Fibroblast of skin of back (primary cell): ENCODE measurements around the gene GLB1L3.
"Not testable (repeated sequence)": the region's sequence is repeated elsewhere in the genome, so short reads cannot be mapped to it uniquely, and the experiment has no call there.

Source experiments
- DNase-seq: peaks from one replicate; pipeline ENCODE4 v3.0.0-alpha.2; 2013

The GLB1L3 gene

DNA sequence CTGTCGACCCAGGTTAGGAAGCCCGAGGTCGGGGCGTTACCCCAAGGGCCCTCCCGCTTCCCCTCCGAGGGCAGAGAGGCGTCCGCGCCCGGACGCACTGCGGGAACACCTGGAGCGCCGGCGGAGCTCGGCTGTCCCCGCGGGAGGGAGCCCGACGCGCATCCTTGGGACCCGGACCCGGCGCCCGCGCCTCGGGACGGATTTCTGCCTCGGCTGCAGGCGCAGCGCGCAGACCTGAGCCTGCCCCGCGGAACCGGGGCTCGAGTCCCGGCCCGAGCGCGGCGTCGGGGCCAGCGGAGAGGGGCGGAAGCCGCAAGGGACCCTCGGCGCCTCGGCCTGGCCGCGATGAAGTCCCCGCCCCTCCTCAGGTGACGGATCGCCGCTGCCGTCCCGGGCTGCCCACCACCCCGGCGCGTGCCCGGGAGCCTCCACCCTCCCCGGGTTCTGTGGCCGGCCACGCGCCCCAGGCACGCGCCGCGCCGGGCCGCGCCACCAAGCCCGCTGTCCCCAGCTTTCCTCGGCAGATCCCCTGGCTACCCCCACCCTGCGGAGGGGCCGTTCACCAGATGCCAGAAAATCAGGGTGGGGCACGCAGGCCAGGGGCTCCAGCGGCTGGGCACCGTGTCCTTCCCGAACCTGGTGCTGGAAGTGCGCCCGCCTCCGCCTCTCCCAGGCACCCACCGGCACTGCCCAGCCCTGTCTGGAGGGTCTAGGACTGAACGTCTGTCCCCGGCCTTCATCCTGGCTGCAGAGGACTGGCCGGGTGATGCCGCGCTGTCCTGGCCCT lies 410 bp downstream of the GLB1L3 start:
- DNase-seq, result no peak

DNA sequence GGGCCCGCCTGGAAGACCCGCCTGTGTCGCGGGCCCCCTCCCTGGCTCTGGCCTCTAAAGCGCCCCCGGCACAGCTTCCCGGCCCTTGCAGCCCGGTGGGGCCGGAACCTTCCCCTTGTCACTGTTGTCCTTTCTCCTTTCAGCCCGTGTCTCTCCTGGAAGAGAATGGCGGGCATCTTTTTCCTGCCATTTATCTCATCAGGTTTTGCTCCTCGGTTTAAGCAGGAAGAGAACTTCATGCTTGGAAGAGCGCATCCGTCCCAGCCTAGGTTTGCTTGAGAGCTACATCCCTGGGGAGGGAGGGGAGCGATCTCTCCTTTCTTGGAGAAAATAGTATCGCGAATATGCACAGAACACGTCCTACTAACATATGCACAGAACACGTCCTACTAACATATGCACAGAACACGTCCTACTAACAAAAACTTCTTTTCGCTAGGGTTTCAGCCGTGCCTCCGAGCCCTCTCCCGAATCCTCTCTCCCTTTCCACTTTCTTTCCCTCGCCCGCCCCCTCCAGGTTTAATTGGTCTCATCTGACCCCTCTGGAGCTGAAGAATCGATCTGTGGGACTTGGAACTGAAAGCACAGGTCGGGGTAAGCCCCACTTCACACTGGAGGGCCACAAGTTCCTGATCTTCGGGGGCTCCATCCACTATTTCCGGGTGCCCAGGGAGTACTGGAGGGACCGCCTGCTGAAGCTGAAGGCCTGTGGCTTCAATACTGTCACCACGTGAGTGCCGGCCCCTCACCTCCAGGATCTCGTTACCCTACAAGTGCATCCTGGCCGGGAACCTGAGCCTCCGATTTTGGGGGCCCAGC lies 1.2 kb downstream of the GLB1L3 start:
- no peak for DNase-seq

GRCh38 chr11:134278356-134278755 lies 2.2 kb downstream of the GLB1L3 start:
- no peak for DNase-seq

- DNase-seq, result not testable (repeated sequence)
Observed at GRCh38 chr11:134281635-134282034, 5.5 kb downstream of the GLB1L3 start.

DNA sequence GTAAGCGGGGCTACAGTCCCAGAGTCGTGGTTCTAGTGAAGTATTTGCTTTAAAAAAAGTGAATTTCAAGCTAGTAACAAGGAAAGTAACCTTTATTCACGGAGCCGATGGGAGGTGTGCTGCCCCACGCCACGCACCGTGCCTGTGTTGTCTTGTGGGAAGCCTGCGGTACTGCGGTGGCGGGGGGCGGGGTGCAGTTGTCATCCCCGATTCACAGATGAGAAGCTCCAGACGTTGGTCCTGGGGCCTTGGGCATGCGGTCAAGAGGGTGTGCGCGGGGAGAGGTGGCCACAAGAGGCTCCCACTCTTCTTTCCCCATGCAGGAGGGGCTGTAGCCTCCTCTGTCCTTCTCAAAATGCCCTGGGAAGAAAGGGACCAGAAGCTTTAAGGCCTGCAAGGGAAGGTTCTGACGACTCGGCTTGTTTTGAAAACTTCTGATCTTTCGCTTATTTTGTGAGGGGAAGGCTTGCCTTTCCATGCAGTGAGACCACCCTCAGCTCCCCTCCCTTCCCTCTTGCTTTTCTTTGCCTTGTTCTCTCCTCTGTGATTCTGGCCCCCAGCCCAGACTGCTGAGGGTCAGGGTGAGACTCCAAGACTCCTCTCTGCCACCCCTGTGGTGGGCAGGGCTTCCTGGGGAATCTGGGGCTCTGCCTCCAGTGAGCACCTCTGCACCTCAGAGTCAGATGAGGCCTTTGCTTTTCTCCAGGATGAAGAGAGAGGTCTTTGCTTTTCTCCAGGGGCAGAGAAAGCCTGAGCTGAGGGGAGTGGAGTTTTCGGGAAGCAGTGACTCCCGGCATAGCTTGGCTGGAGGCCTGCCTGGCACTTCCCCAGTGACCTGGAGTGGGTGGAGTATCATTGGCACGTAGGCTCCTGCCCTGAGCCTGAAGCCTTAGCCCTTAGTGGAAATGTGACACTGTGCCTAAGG lies 6.2 kb downstream of the GLB1L3 start:
- no peak for DNase-seq

DNA sequence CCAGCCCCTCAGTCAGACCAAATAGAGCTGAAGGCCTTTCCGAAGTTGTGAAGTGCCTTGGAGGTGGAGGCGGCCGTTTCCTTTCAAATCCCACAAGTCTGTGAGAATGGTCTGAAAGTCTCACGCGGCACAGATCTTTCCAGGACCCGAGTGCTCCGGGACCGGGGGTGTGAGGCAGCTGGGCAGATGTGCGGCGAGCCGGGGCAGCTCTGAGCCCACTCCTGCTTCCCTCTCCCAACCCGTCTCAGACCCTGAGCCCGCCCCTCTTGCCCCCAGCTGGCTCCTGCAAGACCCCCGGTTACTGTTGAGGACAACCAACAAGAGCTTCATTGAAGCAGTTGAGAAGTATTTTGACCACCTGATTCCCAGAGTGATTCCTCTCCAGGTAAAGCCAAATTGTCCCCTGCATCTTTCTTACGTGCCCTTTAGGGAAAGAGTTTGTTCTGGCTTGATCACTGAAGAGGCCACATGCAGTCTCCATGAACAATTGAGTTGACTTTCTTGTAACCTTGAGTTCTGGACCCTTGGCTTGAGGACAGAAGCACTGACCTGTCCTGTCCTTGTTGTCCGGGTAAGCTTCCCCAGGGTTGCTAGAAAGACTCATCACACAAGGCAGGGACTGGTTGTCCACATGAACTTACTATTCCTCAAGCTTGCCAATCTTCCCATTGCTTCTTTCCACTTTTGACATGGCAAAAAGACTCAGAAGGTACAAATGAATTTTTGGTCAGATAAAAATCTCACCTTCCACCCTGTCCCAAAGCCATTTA lies 7.5 kb downstream of the GLB1L3 start:
- DNase-seq, result no peak

- not testable (repeated sequence) for DNase-seq
Observed at GRCh38 chr11:134284349-134284748, 8.2 kb downstream of the GLB1L3 start.

DNA sequence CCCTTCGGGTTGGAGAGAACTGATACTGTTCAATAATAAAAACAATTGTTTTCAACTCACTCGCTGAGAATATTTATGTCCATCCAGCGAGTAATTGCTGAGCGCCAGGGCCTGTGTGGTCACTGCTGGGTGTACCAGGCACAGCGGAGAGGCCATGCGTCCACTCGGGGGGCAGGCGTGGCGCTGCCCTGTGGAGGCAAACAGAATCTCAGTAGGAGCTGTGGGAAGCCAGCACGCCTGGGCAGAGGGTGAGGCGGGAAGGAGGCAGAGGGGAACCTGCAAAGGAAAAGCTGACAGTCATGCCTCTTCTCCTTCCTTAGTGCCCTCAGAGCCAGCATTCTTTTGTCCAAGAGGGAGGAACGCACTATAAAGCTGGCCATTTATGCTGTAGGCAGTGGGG lies 11.4 kb downstream of the GLB1L3 start:
- no peak for DNase-seq

- no peak for DNase-seq
Observed at GRCh38 chr11:134288486-134288885, 12.3 kb downstream of the GLB1L3 start.

DNA sequence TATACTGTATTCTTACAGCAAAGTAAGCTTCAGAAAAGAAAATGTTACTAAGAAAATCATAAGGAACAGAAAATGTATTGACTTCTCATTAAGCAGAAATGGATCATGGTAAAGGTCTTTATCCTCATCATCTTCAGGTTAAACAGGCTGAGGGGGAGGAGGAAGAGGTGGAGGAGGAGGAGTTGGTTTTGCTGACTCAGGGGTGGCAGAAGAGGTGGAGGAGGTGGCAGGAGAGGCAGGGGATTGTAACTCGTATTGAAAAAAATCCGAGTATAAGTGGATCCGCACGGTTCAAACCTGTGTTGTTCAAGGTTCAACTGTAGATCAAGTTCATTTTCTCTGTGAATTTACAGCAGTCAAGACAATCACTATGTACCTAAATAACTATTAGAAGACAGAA lies 13.0 kb downstream of the GLB1L3 start:
- DNase-seq, result no peak

GRCh38 chr11:134289789-134290188 lies 13.6 kb downstream of the GLB1L3 start:
- DNase-seq, result no peak

DNA sequence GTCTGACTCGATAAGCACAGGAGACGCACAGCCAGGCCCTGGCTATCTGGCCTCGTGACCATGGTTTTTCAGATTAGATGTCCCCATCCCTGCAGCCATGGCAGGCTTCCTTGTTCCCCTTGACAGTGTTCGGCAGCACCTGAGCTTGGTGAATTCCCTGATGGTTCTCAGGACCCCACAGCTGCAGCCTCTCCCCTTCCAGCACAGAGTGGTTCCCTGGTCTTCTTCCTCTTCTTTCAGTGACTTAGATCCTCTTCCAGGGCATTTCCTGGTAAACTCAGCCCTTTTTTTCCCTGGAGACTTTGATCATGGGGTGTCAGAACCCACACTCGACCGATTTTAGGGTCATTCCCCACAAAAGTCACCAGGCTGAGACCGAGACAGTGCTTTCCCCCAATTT lies 14.5 kb downstream of the GLB1L3 start:
- no peak for DNase-seq

DNA sequence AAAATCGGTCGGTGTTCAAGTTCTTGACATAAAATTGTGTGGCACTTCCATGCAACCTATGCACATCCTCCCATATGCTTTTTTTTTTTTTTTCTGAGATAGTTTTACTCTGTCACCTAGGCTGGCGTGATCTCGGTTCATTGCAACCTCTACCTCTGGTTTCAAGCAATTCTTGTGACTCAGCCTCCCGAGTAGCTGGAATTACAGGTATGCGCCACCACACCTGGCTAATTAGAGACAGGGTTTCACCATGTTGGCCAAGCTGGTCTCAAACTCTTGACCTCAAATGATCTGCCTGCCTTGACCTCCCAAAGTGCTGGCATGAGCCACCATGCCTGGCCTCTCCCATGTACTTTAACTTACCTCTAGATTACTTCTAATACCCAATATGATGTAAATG lies 15.0 kb downstream of the GLB1L3 start:
- no peak for DNase-seq

DNA sequence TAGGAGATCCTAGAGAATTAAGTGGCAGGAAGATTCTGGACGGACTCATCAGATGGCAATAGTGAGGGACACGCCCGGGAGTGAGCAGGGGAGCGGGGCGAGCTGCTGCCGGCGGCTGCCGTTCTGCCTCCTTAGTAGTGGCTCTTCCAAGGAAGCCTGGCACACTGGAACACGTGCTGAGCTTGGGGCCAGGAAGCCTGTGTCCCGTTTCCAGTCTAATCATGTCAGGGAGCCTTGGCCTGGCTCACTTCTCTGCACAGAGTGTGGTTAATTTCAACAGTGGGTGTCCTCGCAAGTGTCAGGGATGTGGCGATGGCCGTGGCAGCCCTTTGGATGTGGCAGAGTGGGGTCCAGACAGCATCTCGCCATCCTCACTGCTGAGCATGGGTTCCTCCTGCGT lies 16.5 kb downstream of the GLB1L3 start:
- DNase-seq, result no peak

GRCh38 chr11:134293119-134294113 lies 17.2 kb downstream of the GLB1L3 start:
- DNase-seq, result no peak

DNA sequence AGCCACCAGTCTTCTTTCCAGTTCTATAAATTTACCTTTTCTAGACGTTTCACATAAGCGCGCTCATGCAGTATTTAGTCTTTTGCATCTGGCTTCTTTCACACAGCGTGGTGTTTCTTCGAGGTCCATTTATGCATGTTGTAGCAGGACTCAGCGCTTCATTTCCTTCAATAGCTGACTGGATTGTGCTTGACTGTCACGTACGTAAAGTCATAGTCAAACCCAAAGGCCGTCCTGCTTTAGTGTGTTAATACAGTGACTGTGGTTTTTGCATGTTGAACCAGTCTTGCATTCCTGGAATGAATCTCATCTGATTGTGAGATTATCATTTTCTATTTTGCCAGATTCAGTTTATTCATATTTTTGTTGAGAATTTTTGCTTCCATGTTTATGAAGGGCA lies 18.5 kb downstream of the GLB1L3 start:
- no peak for DNase-seq

DNA sequence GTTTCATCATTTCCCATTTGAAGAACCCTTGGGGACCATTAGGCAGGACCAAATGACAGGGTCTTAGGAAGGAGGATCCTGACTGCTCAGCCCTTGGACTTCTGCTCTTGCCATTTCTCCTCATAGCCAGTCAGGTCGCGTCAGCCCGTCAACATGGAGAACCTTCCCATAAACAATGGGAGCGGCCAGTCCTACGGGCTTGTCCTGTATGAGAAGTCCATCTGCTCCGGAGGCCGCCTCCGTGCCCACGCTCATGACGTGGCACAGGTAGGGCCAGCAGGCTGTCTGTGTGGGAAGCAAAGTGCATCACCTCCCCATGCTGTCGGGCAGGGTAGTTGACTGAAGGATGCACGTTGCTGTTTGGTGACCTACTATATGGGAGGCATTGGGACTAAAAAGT lies 36.0 kb downstream of the GLB1L3 start:
- DNase-seq, result no peak

GRCh38 chr11:134312807-134313206 lies 36.6 kb downstream of the GLB1L3 start:
- DNase-seq, result no peak

DNA sequence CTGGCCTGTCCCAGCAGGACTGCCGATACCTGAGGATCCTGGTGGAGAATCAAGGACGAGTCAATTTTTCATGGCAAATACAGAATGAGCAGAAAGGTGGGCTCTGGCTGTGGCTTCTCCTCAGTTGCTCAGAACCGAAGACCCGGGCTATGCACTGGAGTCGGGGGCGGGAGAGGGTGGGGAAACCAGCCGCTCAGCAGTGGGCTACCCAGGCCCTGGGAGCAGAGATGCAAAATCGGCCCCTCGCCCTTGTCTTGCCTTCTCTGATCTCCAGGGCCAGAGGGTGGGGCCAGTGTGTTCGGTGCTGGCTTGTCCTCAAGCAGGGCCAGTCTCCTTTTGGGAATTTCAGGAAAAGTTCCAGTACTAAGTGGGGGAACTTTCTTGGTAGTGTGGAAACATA lies 37.2 kb downstream of the GLB1L3 start:
- DNase-seq, result no peak

DNA sequence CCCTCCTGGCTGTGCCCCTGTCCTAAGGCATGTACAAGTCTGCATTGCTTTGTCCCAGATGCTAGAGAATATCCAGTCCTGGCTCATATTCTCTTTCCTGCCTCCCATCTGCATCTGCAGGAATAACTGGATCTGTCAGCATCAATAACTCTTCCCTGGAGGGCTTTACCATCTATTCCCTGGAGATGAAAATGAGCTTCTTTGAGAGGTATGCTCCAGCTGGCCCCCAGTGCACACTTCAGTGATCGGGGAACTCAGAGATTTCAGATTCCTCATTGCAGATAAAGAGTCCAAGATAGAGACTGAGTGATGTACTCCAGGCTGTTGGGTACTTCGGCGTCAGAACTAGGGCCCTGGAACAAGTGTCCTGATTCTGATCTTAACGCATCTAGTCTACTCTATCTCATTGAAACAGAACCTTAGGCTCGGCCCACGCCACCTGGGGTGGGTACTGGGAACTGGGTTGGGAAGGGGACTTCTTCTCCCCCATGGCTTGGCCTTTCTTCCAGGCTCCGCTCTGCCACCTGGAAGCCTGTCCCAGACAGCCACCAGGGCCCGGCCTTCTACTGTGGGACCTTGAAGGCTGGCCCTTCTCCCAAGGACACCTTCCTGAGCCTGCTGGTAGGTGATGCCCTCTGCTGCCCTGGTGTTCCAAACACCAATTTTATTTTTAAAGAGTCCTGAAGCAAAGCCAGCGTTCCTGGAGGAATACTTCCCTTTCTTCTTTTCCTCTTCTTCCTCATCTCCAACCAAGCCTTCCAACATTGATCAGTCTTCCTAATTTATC lies 37.8 kb downstream of the GLB1L3 start:
- no peak for DNase-seq
